B cell (primary cell): ENCODE results near the gene SCMH1. TPM values are rescaled to one million over a fixed set of nuclear protein-coding genes. Genes with fewer than 3 reads are reported as not detected.
A peak's percentile ranks its signal among the peaks of the same experiment; 100 is the strongest.

ENCODE experiments used
- ATAC-seq: fragments of 200-7000 bp; cut with Tn5 transposase; one replicate; pipeline ENCODE4 v1.10.0; 2021; ENCODE audit warnings: low read depth, mild to moderate bottlenecking, moderate number of reproducible peaks, moderate library complexity
- CTCF ChIA-PET: fragments of 350-600 bp; sonication (Branson Sonifier 250); formaldehyde crosslinking; loops from one replicate; lab custom pipeline; 2021; ENCODE audit warnings: antibody characterized with exemption, inconsistent platforms; lab: Charles Lee
- POLR2A ChIA-PET: fragments of 350-600 bp; sonication (Branson Sonifier 250); formaldehyde crosslinking; loops from one replicate; lab custom pipeline; 2021; ENCODE audit warnings: antibody characterized with exemption; lab: Charles Lee
- DNase-seq: peaks from one replicate; pipeline ENCODE4 v3.0.0; 2013
- H2AFZ ChIP-seq: 2 replicates; pipeline ENCODE4 v1.6.1; 2012; ENCODE audit warnings: mild to moderate bottlenecking, low read depth, low read length; ENCODE audit not compliant: insufficient read depth, poor library complexity, severe bottlenecking
- H3K27ac ChIP-seq, 2 donors: 1 replicate in 1 of 2; 2 replicates in 1 of 2; pipeline ENCODE4 v1.5.1; 2012 to 2013; ENCODE audit warnings: low read length in 2 of 2, mild to moderate bottlenecking in 2 of 2, moderate library complexity in 1 of 2
- H3K27me3 ChIP-seq, 4 experiments: fragments of 200-600 bp in 1 of 4; sonication (generic) in 1 of 4; replicated peaks in 1 of 4; 1 replicate in 2 of 4; 2 replicates in 2 of 4; pipeline versions ENCODE4 v1.6.1 to v1.7.0; 2013 to 2016; ENCODE audit warnings: low read length in 3 of 4, mild to moderate bottlenecking in 2 of 4, mixed read lengths in 1 of 4, moderate library complexity in 1 of 4; ENCODE audit not compliant: insufficient read depth in 4 of 4, control insufficient read depth in 3 of 4; ENCODE audit errors: control extremely low read depth in 1 of 4
- H3K36me3 ChIP-seq, 2 experiments: replicated peaks in 1 of 2; 1 replicate in 1 of 2; 2 replicates in 1 of 2; pipeline versions ENCODE4 v1.6.1 to v1.7.1; 2013; ENCODE audit warnings: low read length in 1 of 2; ENCODE audit not compliant: insufficient read depth in 2 of 2, control insufficient read depth in 1 of 2; ENCODE audit errors: control extremely low read depth in 1 of 2, extremely low read depth in 1 of 2
- H3K4me1 ChIP-seq, 2 donors: fragments of 200-600 bp in 1 of 2; sonication (generic) in 1 of 2; 1 replicate in 1 of 2; 2 replicates in 1 of 2; pipeline versions ENCODE4 v1.5.1 to v1.6.1; 2013 to 2017; ENCODE audit warnings: low read length in 2 of 2; ENCODE audit not compliant: control insufficient read depth in 2 of 2, insufficient read depth in 2 of 2
- H3K4me2 ChIP-seq: replicated peaks from 2 replicates; pipeline ENCODE3; 2012; ENCODE audit warnings: mild to moderate bottlenecking, low read depth, low read length; ENCODE audit not compliant: poor library complexity, severe bottlenecking
- H3K4me3 ChIP-seq, 5 experiments: fragments of 200-600 bp in 1 of 5; sonication (generic) in 1 of 5; 1 replicate in 3 of 5; 2 replicates in 2 of 5; pipeline versions ENCODE4 v1.5.1 to v1.7.0; 2011 to 2016; ENCODE audit warnings: low read length in 4 of 5, mild to moderate bottlenecking in 4 of 5, low read depth in 2 of 5, control low read depth in 1 of 5, moderate library complexity in 1 of 5; ENCODE audit not compliant: insufficient read depth in 1 of 5; ENCODE audit errors: control extremely low read depth in 1 of 5, extremely low read depth in 1 of 5
- H3K79me2 ChIP-seq: fragments of 200-600 bp; sonication (generic); one replicate; pipeline ENCODE4 v1.6.0; 2016; ENCODE audit warnings: low read length; ENCODE audit not compliant: control insufficient read depth, insufficient read depth
- H3K9ac ChIP-seq: fragments of 200-600 bp; sonication (generic); 2 replicates; pipeline ENCODE4 v1.6.1; 2017; ENCODE audit warnings: mild to moderate bottlenecking, low read length, moderate library complexity
- H3K9me3 ChIP-seq, 3 donors: one replicate each; pipeline versions ENCODE4 v1.6.1 to v1.7.1; 2013; ENCODE audit warnings: low read length in 2 of 3; ENCODE audit not compliant: control insufficient read depth in 2 of 3, insufficient read depth in 1 of 3; ENCODE audit errors: control extremely low read depth in 1 of 3
- H4K20me1 ChIP-seq: 2 replicates; pipeline ENCODE4 v1.6.0; 2012; ENCODE audit warnings: mild to moderate bottlenecking, low read length; ENCODE audit not compliant: insufficient read depth, control insufficient read depth, poor library complexity, severe bottlenecking
- H3K27ac Mint-ChIP-seq: one replicate; pipeline ENCODE4 v1.8.0; 2021; ENCODE audit warnings: mixed read lengths
- H3K27me3 Mint-ChIP-seq: one replicate; pipeline ENCODE4 v1.8.0; 2021; ENCODE audit warnings: mixed read lengths
- H3K4me1 Mint-ChIP-seq: one replicate; pipeline ENCODE4 v1.8.0; 2021; ENCODE audit warnings: mixed read lengths
- H3K4me3 Mint-ChIP-seq: one replicate; pipeline ENCODE4 v1.8.0; 2021; ENCODE audit warnings: mixed read lengths
- H3K9me3 Mint-ChIP-seq: one replicate; pipeline ENCODE4 v1.8.0; 2022; ENCODE audit warnings: mixed read lengths; ENCODE audit not compliant: insufficient read depth
- CTCF ChIP-seq: fragments of 200-600 bp; IDR thresholded peaks from one replicate; pipeline ENCODE4 v1.8.0; 2022; ENCODE audit warnings: antibody characterized with exemption, mild to moderate bottlenecking
- EZH2 ChIP-seq: IDR thresholded peaks from 2 replicates; pipeline ENCODE4 v1.6.1; 2012; ENCODE audit warnings: borderline replicate concordance, low read depth, mild to moderate bottlenecking, moderate library complexity, low read length; ENCODE audit not compliant: insufficient read depth, poor library complexity, severe bottlenecking
- WGBS: methylation state at CpG from one replicate; pipeline ENCODE4 v1.1.5; 2013; ENCODE audit warnings: missing lambda C conversion rate; ENCODE audit not compliant: insufficient coverage; 5-methylcytosine and 5-hydroxymethylcytosine counted together
- intact Hi-C: fragments of 100-400 bp; cut with micrococcal nuclease; formaldehyde crosslinking; loops from one replicate; pipeline ENCODE4 v1.10.0; 2022
- polyA plus RNA-seq: library from polyadenylated mRNA; depleted of rRNA; stranded (reverse); fragments of >200 nt; gene quantifications from 2 replicates; pipeline ENCODE4 v1.2.3, GENCODE V29; 2012
- total RNA-seq, 2 donors: library from RNA; stranded (reverse); fragments of 120-200 nt in 1 of 2; gene quantifications; 1 replicate in 1 of 2; 2 replicates in 1 of 2; pipeline versions ENCODE4 v1.2.3 to v1.2.4, GENCODE V29; 2013 to 2022

SCMH1 gene
- total and polyA plus RNA-seq, 2 donors (not counting 1 experiment from before 2014, with no cell fraction given), result 29.4 to 33.3 TPM

- Mint-ChIP-seq H3K4me1 (peaks cover 6% of the 10 kb centered on the region), H3K27me3 (no peaks in the 10 kb centered on the region)
- H3K4me3 ChIP-seq, result no peak overlapping the region
Observed at GRCh38 chr1:41056907-41057306, 185.2 kb downstream of the SCMH1 start.

DNA sequence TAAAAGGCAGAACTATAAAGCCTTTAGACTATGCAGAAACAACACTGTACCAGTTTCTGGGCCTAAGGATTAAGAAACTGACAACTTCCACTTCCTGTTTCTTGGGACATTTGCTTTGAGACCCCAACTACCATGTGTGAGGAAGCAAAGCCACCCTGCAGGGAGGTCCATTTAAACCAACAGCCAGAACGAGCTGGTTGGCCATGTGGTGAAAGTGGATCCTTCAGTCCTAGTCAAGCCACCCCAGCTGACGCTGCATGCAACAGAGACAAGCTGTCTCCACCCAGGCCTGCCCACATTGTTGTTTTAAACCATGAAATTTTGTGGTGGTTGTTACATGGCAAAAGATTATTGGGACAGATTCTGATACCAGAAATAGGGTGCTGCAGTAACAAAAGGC, 188.8 kb downstream of the SCMH1 start:
- Mint-ChIP-seq H3K9me3 (no peaks in the 10 kb centered on the region), H3K4me1 (peaks cover 6% of the 10 kb centered on the region), H3K27ac (peak overlapping the region; percentile 59), H3K4me3 (no peak overlapping the region), H3K27me3 (no peaks in the 10 kb centered on the region)
- WGBS, result 60% methylated on average over 1 of the region's 2 CpGs
- H2AFZ ChIP-seq, result no peak overlapping the region
- H3K4me2 ChIP-seq, result no peak overlapping the region
- H4K20me1 ChIP-seq, result no peaks in the 10 kb centered on the region
- no peak overlapping the region for H3K27ac ChIP-seq
- intact Hi-C loops, result no loop called here
- peaks cover 0 to 4% of the 10 kb centered on the region in 2 donors for H3K4me1 ChIP-seq
- ChIA-PET POLR2A (no interaction called here), CTCF (no interaction called here)
- no peaks in the 10 kb centered on the region for H3K27me3 ChIP-seq
- no peak for ATAC-seq
- H3K4me3 ChIP-seq, result no peak overlapping the region
- H3K36me3 ChIP-seq, result peaks cover 2 to 8% of the 10 kb centered on the region in 2 experiments
- TF ChIP-seq EZH2 (no peak), CTCF (no peak)
- no peak for DNase-seq
- no peak overlapping the region for H3K9ac ChIP-seq
- H3K9me3 ChIP-seq, result no peaks in the 10 kb centered on the region
- H3K79me2 ChIP-seq, result no peaks in the 10 kb centered on the region

More at GRCh38 chr1:41056907-41057306, 185.2 kb downstream of the SCMH1 start:
- no peak for ATAC-seq
- H2AFZ ChIP-seq, result no peak overlapping the region
- H3K36me3 ChIP-seq, result peaks cover 7 to 11% of the 10 kb centered on the region in 2 experiments
- WGBS, result 100% methylated on average over 2 of the region's 5 CpGs
- no peaks in the 10 kb centered on the region for H3K27me3 ChIP-seq
- peaks cover 0 to 4% (median 0%) of the 10 kb centered on the region in 3 donors for H3K9me3 ChIP-seq
- no peak overlapping the region for H3K4me3 Mint-ChIP-seq
- H4K20me1 ChIP-seq, result no peaks in the 10 kb centered on the region
- POLR2A ChIA-PET, result no interaction called here
- no peak for DNase-seq
- CTCF ChIA-PET, result no interaction called here
- H3K9ac ChIP-seq, result no peak overlapping the region
- no peak overlapping the region for H3K4me2 ChIP-seq
- intact Hi-C loops, result no loop called here
- no peak for TF ChIP-seq EZH2
- no peak for TF ChIP-seq CTCF
- peaks cover 0 to 4% of the 10 kb centered on the region in 2 donors for H3K4me1 ChIP-seq
- no peak overlapping the region for H3K27ac ChIP-seq
- H3K27ac Mint-ChIP-seq, result no peak overlapping the region
- H3K79me2 ChIP-seq, result no peaks in the 10 kb centered on the region
- no peaks in the 10 kb centered on the region for H3K9me3 Mint-ChIP-seq
